Measurements from ENCODE around the gene ZMYND11.

The ZMYND11 gene

DNA sequence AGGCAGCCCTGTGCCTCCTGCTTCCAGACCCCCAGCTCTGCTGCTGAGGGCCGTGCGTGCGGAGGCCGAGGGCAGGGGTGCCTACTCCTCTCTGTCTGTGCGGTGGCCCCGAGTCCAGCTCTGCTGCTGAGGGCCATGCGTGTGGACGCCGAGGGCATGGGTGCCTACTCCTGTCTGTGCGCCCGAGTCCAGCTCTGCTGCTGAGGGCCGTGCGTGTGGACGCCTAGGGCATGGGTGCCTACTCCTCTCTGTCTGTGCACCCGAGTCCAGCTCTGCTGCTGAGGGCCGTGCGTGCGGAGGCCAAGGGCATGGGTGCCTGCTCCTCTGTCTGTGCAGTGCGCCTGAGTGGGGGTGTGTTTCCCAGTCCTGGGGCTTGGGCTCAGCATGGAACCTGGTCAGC lies 142.7 kb downstream of the ZMYND11 start:
- DNase-seq (ENCODE audit: low read depth, low spot score), result no peak
- ChIA-PET CTCF (no interaction called here), POLR2A (no interaction called here)

DNA sequence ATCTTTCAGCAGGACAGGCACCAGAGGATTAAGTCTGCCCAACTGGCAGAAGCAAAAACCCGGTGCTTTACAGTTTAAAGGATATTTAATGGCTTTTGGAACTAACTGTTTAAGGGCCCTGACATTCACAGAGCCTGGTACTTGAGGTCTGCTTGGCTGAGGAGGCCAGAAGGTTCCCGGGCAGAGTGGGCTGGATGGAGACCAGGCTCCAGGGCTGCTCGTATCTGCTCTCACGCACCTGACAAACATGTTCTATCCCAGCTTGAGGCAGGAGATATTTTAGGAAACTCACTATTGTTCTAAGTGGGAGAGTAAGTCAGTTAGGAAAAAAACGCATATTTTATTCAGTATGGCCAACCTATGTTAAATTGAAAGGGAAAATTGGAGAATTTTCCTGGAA lies 143.5 kb downstream of the ZMYND11 start:
- ChIA-PET CTCF (no interaction called here), POLR2A (no interaction called here)
- DNase-seq (ENCODE audit: low read depth, low spot score), result no peak
- H3K4me3 ChIP-seq (ENCODE audit: low read depth, low read length), result no peak overlapping the region
- TF ChIP-seq, protein P1, sequence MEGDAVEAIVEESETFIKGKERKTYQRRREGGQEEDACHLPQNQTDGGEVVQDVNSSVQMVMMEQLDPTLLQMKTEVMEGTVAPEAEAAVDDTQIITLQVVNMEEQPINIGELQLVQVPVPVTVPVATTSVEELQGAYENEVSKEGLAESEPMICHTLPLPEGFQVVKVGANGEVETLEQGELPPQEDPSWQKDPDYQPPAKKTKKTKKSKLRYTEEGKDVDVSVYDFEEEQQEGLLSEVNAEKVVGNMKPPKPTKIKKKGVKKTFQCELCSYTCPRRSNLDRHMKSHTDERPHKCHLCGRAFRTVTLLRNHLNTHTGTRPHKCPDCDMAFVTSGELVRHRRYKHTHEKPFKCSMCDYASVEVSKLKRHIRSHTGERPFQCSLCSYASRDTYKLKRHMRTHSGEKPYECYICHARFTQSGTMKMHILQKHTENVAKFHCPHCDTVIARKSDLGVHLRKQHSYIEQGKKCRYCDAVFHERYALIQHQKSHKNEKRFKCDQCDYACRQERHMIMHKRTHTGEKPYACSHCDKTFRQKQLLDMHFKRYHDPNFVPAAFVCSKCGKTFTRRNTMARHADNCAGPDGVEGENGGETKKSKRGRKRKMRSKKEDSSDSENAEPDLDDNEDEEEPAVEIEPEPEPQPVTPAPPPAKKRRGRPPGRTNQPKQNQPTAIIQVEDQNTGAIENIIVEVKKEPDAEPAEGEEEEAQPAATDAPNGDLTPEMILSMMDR (IDR thresholded peaks at IDR 0.05; ENCODE audit: insufficient read depth, low read length, missing control alignments), result no peak

More for the DNA sequence above, 142.7 kb downstream of the ZMYND11 start:
- no peak overlapping the region for H3K4me3 ChIP-seq (ENCODE audit: low read depth, low read length)
- TF ChIP-seq, protein P1 (IDR thresholded peaks at IDR 0.05; ENCODE audit: insufficient read depth, low read length, missing control alignments), result no peak

DNA sequence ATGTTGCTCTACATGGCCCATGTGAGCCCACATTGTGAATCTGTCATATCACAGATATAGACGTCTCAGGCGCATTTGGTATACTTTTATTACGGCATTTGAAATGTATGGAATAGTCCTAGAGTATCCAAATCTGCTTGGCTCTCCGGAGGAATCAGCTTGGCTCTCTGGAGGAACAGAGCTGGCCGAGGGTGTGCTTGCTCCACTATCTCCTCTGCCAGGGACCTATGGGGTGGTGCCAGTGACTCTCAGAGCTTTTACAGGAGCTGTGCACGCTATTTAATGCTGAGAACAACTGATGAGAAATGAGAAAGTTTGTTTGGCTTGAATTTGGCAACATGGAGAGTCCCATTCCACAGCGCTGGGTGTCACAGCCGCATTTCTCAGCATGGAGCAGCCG lies 144.0 kb downstream of the ZMYND11 start:
- no peak overlapping the region for H3K4me3 ChIP-seq (ENCODE audit: low read depth, low read length)
- TF ChIP-seq, protein P1 (IDR thresholded peaks at IDR 0.05; ENCODE audit: insufficient read depth, low read length, missing control alignments), result no peak
- ChIA-PET POLR2A (interaction anchor here (0.6 kb wide), 1 partner anchor 8 kb away, joined by 3 read pairs; no protein-coding TSS in a partner anchor), CTCF (no interaction called here)
- no peak for DNase-seq (ENCODE audit: low read depth, low spot score)

DNA sequence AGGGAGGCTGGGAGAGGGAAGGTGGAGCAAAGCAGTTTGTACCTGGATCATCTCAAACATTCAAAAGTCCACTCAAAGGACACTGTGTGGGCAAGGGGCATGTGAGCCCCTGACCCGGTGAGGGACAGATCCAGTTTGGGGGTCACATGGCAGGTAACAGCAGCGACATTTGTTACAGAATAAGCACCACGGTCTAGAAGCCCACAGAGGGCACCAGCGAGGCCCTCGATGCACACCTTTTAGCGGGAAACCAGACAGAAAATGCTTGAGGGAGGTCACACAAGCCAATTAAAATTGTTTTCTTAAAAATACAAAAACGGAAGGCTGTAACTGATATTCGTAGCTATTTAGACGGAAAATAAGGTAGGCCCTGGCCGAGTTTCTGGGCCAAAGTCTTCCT lies 144.4 kb downstream of the ZMYND11 start:
- no peak for DNase-seq (ENCODE audit: low read depth, low spot score)

DNA sequence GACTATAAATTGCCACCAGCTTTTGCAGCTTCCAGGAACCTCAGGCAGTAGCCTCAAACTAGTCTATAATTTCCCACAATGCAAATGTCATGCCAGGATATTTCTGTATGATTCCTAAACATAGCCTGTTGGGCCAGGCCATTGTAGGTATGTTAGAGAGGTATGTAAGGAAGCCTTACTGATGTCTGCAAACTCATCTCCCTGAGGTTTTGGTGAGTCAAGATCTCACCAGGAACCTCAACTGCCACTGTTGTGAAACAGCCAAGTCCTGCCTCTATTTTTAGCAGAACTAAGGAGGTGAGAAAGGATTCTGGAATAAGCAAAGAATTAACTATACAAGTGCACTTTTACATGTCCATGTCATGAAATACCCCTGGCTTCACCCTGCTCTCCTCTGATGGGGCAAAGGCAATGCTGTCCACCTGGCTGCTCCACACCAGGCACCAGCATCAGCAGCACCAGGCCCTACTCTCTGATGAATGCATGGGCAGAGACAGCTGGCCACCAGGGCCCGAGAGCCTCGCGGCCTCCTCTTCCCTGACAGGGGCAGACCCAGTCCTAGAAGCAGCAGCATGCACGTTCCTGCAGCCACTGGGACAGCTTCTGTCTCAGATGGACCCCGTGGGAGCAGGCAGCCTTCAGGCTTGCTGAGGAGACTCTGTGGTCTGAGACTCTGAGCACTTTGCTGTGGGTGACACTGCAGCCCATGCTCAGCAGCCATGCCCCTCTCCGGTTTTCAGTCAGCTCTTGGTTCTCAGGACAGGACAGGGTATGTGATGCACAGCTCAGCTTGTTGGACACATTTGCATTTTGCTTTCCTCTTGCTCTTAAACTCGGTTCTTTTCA lies 147.3 kb downstream of the ZMYND11 start:
- TF ChIP-seq, protein P1 (IDR thresholded peaks at IDR 0.05; ENCODE audit: insufficient read depth, low read length, missing control alignments), result no peak
- ChIA-PET POLR2A (no interaction called here), CTCF (no interaction called here)
- H3K4me3 ChIP-seq (ENCODE audit: low read depth, low read length), result no peak overlapping the region
- DNase-seq (ENCODE audit: low read depth, low spot score), result peak; percentile 57

More for the DNA sequence above, 144.4 kb downstream of the ZMYND11 start:
- TF ChIP-seq, protein P1 (IDR thresholded peaks at IDR 0.05; ENCODE audit: insufficient read depth, low read length, missing control alignments), result no peak
- no peak overlapping the region for H3K4me3 ChIP-seq (ENCODE audit: low read depth, low read length)
- POLR2A ChIA-PET, result interaction anchor here (0.6 kb wide), 1 partner anchor 8 kb away, joined by 3 read pairs; no protein-coding TSS in a partner anchor
- CTCF ChIA-PET, result no interaction called here

DNA sequence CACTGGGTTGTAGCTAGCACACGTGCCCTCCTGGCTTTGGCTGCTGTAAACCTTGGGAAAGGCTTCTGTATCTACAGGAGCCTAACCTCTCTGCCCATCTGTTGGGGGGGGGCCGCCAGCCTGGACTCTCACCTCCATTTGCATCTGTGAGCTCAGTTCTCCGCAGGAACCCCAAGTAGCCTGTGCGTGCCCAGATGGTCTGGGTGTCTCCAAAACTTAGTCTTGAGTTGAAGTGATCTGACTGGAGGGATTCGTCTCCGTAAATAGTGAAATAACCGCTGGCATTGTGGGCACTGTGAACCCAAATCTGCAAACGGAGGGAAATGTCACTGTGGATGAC lies 147.9 kb downstream of the ZMYND11 start:
- CTCF ChIA-PET, result no interaction called here
- TF ChIP-seq, protein P1 (IDR thresholded peaks at IDR 0.05; ENCODE audit: insufficient read depth, low read length, missing control alignments), result no peak
- DNase-seq (ENCODE audit: low read depth, low spot score), result no peak
- POLR2A ChIA-PET, result no interaction called here
- H3K4me3 ChIP-seq (ENCODE audit: low read depth, low read length), result no peak overlapping the region

All from AG04449 (cell line).